Duodenal mucosa (tissue), 2 donors: ENCODE measurements around the gene KLF8.

ENCODE experiments used
- H3K27ac ChIP-seq: one replicate; pipeline ENCODE4 v1.7.0; 2013; ENCODE audit warnings: low read depth, low read length
- H3K27me3 ChIP-seq, 2 donors: one replicate each; pipeline ENCODE4 v1.7.0; 2013; ENCODE audit warnings: low read length in 2 of 2, control low read depth in 1 of 2; ENCODE audit not compliant: insufficient read depth in 2 of 2, control insufficient read depth in 1 of 2
- H3K36me3 ChIP-seq, 2 donors: one replicate each; pipeline ENCODE4 v1.7.0; 2013; ENCODE audit warnings: low read length in 2 of 2, control low read depth in 1 of 2; ENCODE audit not compliant: insufficient read depth in 2 of 2, control insufficient read depth in 1 of 2
- H3K4me1 ChIP-seq, 2 donors: one replicate each; pipeline ENCODE4 v1.7.0; 2013; ENCODE audit warnings: low read length in 2 of 2, control low read depth in 1 of 2; ENCODE audit not compliant: insufficient read depth in 2 of 2, control insufficient read depth in 1 of 2
- H3K4me3 ChIP-seq, 2 donors: one replicate each; pipeline ENCODE4 v1.7.0; 2013; ENCODE audit warnings: low read length in 2 of 2, low read depth in 1 of 2
- H3K9ac ChIP-seq, 2 donors: one replicate each; pipeline ENCODE4 v1.7.0; 2013; ENCODE audit warnings: low read length in 2 of 2, low read depth in 1 of 2
- H3K9me3 ChIP-seq, 2 donors: one replicate each; pipeline ENCODE4 v1.7.0; 2013; ENCODE audit warnings: low read length in 2 of 2, control low read depth in 1 of 2; ENCODE audit not compliant: control insufficient read depth in 1 of 2

The KLF8 gene

GRCh38 chrX:56289449-56289848 is 57.3 kb downstream of the KLF8 start:
- H3K9ac ChIP-seq: no peak overlapping the region
- no peak overlapping the region for H3K27ac ChIP-seq
- no peaks in the 10 kb centered on the region for H3K4me1 ChIP-seq
- no peaks in the 10 kb centered on the region for H3K36me3 ChIP-seq
- H3K4me3 ChIP-seq: no peak overlapping the region
- no peaks in the 10 kb centered on the region for H3K9me3 ChIP-seq
- no peaks in the 10 kb centered on the region for H3K27me3 ChIP-seq

GRCh38 chrX:56308726-56309125 is 76.6 kb downstream of the KLF8 start:
- Histone ChIP-seq H3K9ac (no peak overlapping the region), H3K27ac (no peak overlapping the region), H3K27me3 (no peaks in the 10 kb centered on the region), H3K4me3 (no peak overlapping the region), H3K9me3 (no peaks in the 10 kb centered on the region), H3K36me3 (no peaks in the 10 kb centered on the region), H3K4me1 (no peaks in the 10 kb centered on the region)

DNA sequence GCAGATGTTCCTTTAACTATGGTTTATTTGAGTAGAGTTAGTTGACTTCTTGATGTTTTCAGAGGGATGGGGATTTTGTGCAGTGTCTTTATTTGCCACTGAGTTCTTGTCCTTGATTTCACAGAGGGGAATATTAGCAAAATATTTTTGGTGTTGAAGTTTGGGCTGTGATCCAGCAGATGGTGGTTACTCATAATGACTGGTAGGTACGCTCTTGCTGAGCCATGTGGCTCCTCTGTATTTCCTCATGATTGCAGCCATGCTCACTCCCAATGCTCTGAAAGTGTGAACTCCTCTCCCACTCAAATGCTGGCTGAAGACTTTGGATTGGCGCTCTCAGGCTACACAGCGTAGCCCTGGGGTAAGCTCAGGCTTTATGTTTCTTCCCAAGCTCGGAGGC is 77.7 kb downstream of the KLF8 start:
- Histone ChIP-seq H3K9me3 (no peaks in the 10 kb centered on the region), H3K4me1 (no peaks in the 10 kb centered on the region), H3K27me3 (no peaks in the 10 kb centered on the region), H3K9ac (no peak overlapping the region), H3K4me3 (no peak overlapping the region), H3K27ac (no peak overlapping the region), H3K36me3 (no peaks in the 10 kb centered on the region)

- Histone ChIP-seq H3K36me3 (no peaks in the 10 kb centered on the region), H3K9ac (no peak overlapping the region), H3K4me1 (no peaks in the 10 kb centered on the region), H3K9me3 (no peaks in the 10 kb centered on the region), H3K27me3 (no peaks in the 10 kb centered on the region), H3K27ac (no peak overlapping the region), H3K4me3 (no peak overlapping the region)
Observed at GRCh38 chrX:56310581-56310980, 78.4 kb downstream of the KLF8 start.

- H3K4me1 ChIP-seq: no peaks in the 10 kb centered on the region
- no peak overlapping the region for H3K9ac ChIP-seq
- H3K27ac ChIP-seq: no peak overlapping the region
- no peak overlapping the region for H3K4me3 ChIP-seq
- no peaks in the 10 kb centered on the region for H3K9me3 ChIP-seq
- H3K27me3 ChIP-seq: no peaks in the 10 kb centered on the region
- H3K36me3 ChIP-seq: no peaks in the 10 kb centered on the region
Observed at GRCh38 chrX:56313308-56313707, 81.2 kb downstream of the KLF8 start.

DNA sequence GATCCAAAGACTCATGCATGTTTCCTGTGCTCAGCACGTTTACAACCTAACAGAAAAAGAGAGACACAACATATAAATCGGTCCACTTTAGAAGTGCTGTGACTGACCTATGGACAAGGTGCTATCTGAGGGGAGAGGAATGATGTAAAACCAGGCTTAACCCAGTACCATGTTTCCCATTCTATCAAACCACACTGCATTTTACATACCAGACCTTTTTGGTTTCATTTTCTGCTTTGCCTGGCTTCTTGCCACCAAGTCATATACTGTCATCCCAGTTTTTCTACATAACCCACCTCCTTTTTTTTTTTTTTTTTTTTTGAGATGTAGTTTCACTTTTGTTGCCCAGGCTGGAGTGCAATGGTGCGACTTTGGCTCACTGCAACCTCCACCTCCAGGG is 82.2 kb downstream of the KLF8 start:
- no peaks in the 10 kb centered on the region for H3K9me3 ChIP-seq
- no peak overlapping the region for H3K27ac ChIP-seq

DNA sequence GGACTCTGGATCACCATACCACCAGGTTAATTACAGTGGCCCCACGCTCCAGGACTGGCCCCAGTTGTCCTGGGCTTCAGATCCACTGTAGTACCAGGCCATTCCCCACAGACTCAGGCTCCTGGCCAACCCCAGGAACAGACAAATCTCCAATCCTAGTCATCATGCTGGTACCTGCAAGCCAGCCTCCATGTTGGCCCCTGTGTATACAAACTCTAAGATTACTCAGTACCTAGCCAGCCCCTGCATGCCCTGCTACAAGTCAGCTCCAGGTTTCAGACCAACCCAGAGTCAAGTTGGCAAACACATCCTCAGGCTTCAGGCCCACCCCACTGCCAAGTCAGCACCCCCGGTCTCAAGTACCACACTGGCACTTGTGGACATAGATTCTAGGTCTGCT is 85.9 kb downstream of the KLF8 start:
- Histone ChIP-seq H3K4me1 (no peaks in the 10 kb centered on the region), H3K4me3 (no peak overlapping the region), H3K27me3 (no peaks in the 10 kb centered on the region)

More for the DNA sequence above, 82.2 kb downstream of the KLF8 start:
- no peaks in the 10 kb centered on the region for H3K4me1 ChIP-seq
- no peaks in the 10 kb centered on the region for H3K36me3 ChIP-seq
- no peaks in the 10 kb centered on the region for H3K27me3 ChIP-seq
- H3K4me3 ChIP-seq: no peak overlapping the region
- H3K9ac ChIP-seq: no peak overlapping the region

GRCh38 chrX:56319165-56319564 is 87.0 kb downstream of the KLF8 start:
- Histone ChIP-seq H3K27me3 (no peaks in the 10 kb centered on the region), H3K36me3 (no peaks in the 10 kb centered on the region), H3K4me1 (no peaks in the 10 kb centered on the region), H3K27ac (no peak overlapping the region), H3K4me3 (no peak overlapping the region), H3K9ac (no peak overlapping the region), H3K9me3 (no peaks in the 10 kb centered on the region)

More for the DNA sequence above, 85.9 kb downstream of the KLF8 start:
- Histone ChIP-seq H3K9ac (no peak overlapping the region), H3K36me3 (no peaks in the 10 kb centered on the region), H3K9me3 (no peaks in the 10 kb centered on the region), H3K27ac (no peak overlapping the region)
